ENCODE data around the gene FZD7.

- TF ChIP-seq CTCF (IDR thresholded peaks at IDR 0.05) (no peak), POLR2A (IDR thresholded peaks at IDR 0.05) (no peak)
These were observed 14.7 kb upstream of the FZD7 start for GRCh38 chr2:202018950-202019349.

Measured in body of pancreas (tissue), 4 donors.